Endometrial microvascular endothelial cells (primary cell): ENCODE results near the gene LRRC39. TPM values are rescaled to one million over a fixed set of nuclear protein-coding genes. Genes with fewer than 3 reads are reported as not detected.

Experiments used
- total RNA-seq: library from RNA; depleted of rRNA; stranded (reverse); fragments of >200 nt; gene quantifications from one replicate; pipeline ENCODE4 v1.2.3, GENCODE V29; 2015; ENCODE audit errors: inconsistent ontology term

The LRRC39 gene
- total RNA-seq, 1 donor from 2014 or later = not detected

Other genes starting within 250 kb of the LRRC39 start
- gene SLC35A3, start 208.3 kb downstream of the LRRC39 start, total RNA-seq = 20.5 TPM
- 4.8 TPM for gene SASS6, start 45.3 kb downstream of the LRRC39 start, total RNA-seq
- 13.3 TPM for gene TRMT13, start 45.1 kb downstream of the LRRC39 start, total RNA-seq
- gene DBT, start 71.6 kb upstream of the LRRC39 start, total RNA-seq = 2.8 TPM
- gene RTCA, start 88.0 kb upstream of the LRRC39 start, total RNA-seq = 42.4 TPM
- 10.0 TPM for gene CDC14A, start 174.2 kb upstream of the LRRC39 start, total RNA-seq